MM.1S (cell line): ENCODE results near the gene KIF25.

ENCODE experiments used
- DNase-seq: peaks from one replicate; pipeline ENCODE4 v3.0.0-alpha.2; 2015
- H2AFZ ChIP-seq: fragments of 300-600 bp; sonication (generic); 2 replicates; pipeline ENCODE4 v1.6.0; 2016; ENCODE audit warnings: antibody characterized with exemption, low read length
- H3F3A ChIP-seq: fragments of 300-600 bp; sonication (generic); 2 replicates; pipeline ENCODE4 v1.6.1; 2016; ENCODE audit warnings: mild to moderate bottlenecking, antibody characterized with exemption, low read length, moderate library complexity, mixed read lengths; ENCODE audit not compliant: insufficient read depth
- H3K27ac ChIP-seq: fragments of 300-600 bp; sonication (generic); 2 replicates; pipeline ENCODE4 v1.5.1; 2016; ENCODE audit warnings: mild to moderate bottlenecking, low read length
- H3K27me3 ChIP-seq: fragments of 300-600 bp; sonication (generic); replicated peaks from 2 replicates; pipeline ENCODE4 v1.6.0; 2016; ENCODE audit warnings: low read length; ENCODE audit not compliant: insufficient read depth
- H3K36me3 ChIP-seq: fragments of 300-600 bp; sonication (generic); replicated peaks from 2 replicates; pipeline ENCODE4 v1.6.1; 2016; ENCODE audit warnings: mild to moderate bottlenecking, low read length, mixed read lengths; ENCODE audit not compliant: insufficient read depth
- H3K4me1 ChIP-seq: fragments of 300-600 bp; sonication (generic); 2 replicates; pipeline ENCODE4 v1.6.1; 2016; ENCODE audit warnings: low read length, mixed read lengths
- H3K4me2 ChIP-seq: fragments of 300-600 bp; sonication (generic); 2 replicates; pipeline ENCODE4 v1.6.0; 2016; ENCODE audit warnings: low read depth, low read length
- H3K4me3 ChIP-seq: fragments of 300-600 bp; sonication (generic); 2 replicates; pipeline ENCODE4 v1.5.1; 2016; ENCODE audit warnings: low read length, mixed read lengths
- H3K79me2 ChIP-seq: fragments of 300-600 bp; sonication (generic); 2 replicates; pipeline ENCODE4 v1.6.1; 2016; ENCODE audit warnings: mixed run types, low read length, mixed read lengths
- H3K9ac ChIP-seq: fragments of 300-600 bp; sonication (generic); 2 replicates; pipeline ENCODE4 v1.6.1; 2016; ENCODE audit warnings: low read length, mixed read lengths
- H3K9me2 ChIP-seq: fragments of 300-600 bp; sonication (generic); replicated peaks from 2 replicates; pipeline ENCODE4 v1.6.1; 2016; ENCODE audit warnings: mild to moderate bottlenecking, low read length, mixed read lengths; ENCODE audit not compliant: insufficient read depth
- H3K9me3 ChIP-seq: fragments of 300-600 bp; sonication (generic); replicated peaks from 2 replicates; pipeline ENCODE4 v1.6.1; 2016; ENCODE audit warnings: mild to moderate bottlenecking, low read length, mixed read lengths; ENCODE audit not compliant: insufficient read depth
- H4K20me1 ChIP-seq: fragments of 300-600 bp; sonication (generic); 2 replicates; pipeline ENCODE4 v1.6.1; 2016; ENCODE audit warnings: mild to moderate bottlenecking, low read length, moderate library complexity, mixed read lengths; ENCODE audit not compliant: insufficient read depth
- CTCF ChIP-seq: fragments of 300-600 bp; sonication (generic); IDR thresholded peaks from 2 replicates; pipeline ENCODE4 v1.5.1; 2016; ENCODE audit warnings: antibody characterized with exemption, low read length, mixed read lengths
- EZH2 ChIP-seq: fragments of 300-600 bp; sonication (generic); optimal IDR thresholded peaks from 2 replicates; pipeline ENCODE3; 2017; ENCODE audit warnings: low read depth, mild to moderate bottlenecking, antibody characterized with exemption, low read length, mixed read lengths
- EZH2phosphoT487 ChIP-seq: fragments of 300-600 bp; sonication (generic); IDR thresholded peaks from 2 replicates; pipeline ENCODE4 v1.6.1; 2018; ENCODE audit warnings: antibody characterized with exemption, low read length

Gene KIF25

GRCh38 chr6:168025831-168026710, 28.6 kb downstream of the KIF25 start:
- H4K20me1 ChIP-seq = no peaks in the 10 kb centered on the region
- H3F3A ChIP-seq = no peaks in the 10 kb centered on the region
- TF ChIP-seq EZH2phosphoT487 (no peak), EZH2 (no peak), CTCF (no peak)
- H3K9me3 ChIP-seq = no peaks in the 10 kb centered on the region
- no peaks in the 10 kb centered on the region; the same call in 1 of the 2 replicates for H3K27me3 ChIP-seq
- no peak overlapping the region for H3K4me3 ChIP-seq
- no peaks in the 10 kb centered on the region for H3K79me2 ChIP-seq
- H3K4me2 ChIP-seq = no peak overlapping the region
- H3K9ac ChIP-seq = no peak overlapping the region
- no peak overlapping the region for H3K27ac ChIP-seq
- no peaks in the 10 kb centered on the region for H3K4me1 ChIP-seq
- DNase-seq = peak; percentile 15
- H2AFZ ChIP-seq = no peak overlapping the region
- no peaks in the 10 kb centered on the region for H3K36me3 ChIP-seq
- no peaks in the 10 kb centered on the region for H3K9me2 ChIP-seq

- Histone ChIP-seq H3K36me3 (no peaks in the 10 kb centered on the region), H3F3A (no peaks in the 10 kb centered on the region), H3K79me2 (no peaks in the 10 kb centered on the region), H3K4me3 (no peak overlapping the region), H4K20me1 (no peaks in the 10 kb centered on the region), H3K9ac (no peak overlapping the region), H3K9me3 (no peaks in the 10 kb centered on the region), H3K27ac (no peak overlapping the region), H3K27me3 (no peaks in the 10 kb centered on the region), H3K4me1 (no peaks in the 10 kb centered on the region), H3K4me2 (no peak overlapping the region), H2AFZ (no peak overlapping the region), H3K9me2 (no peaks in the 10 kb centered on the region)
- TF ChIP-seq CTCF (no peak), EZH2phosphoT487 (no peak), EZH2 (no peak)
- DNase-seq = no peak
Measured at GRCh38 chr6:168026925-168027324, 29.5 kb downstream of the KIF25 start.

GRCh38 chr6:168027521-168027920, 30.1 kb downstream of the KIF25 start:
- H3K27me3 ChIP-seq = no peaks in the 10 kb centered on the region
- no peak overlapping the region for H3K4me3 ChIP-seq
- H3K9ac ChIP-seq = no peak overlapping the region
- H3K9me2 ChIP-seq = no peaks in the 10 kb centered on the region
- H3K9me3 ChIP-seq = no peaks in the 10 kb centered on the region
- no peaks in the 10 kb centered on the region for H3K4me1 ChIP-seq
- no peak overlapping the region for H3K27ac ChIP-seq
- H4K20me1 ChIP-seq = no peaks in the 10 kb centered on the region
- no peaks in the 10 kb centered on the region for H3F3A ChIP-seq
- H3K36me3 ChIP-seq = no peaks in the 10 kb centered on the region
- DNase-seq = no peak
- TF ChIP-seq EZH2 = no peak
- TF ChIP-seq CTCF = no peak
- TF ChIP-seq EZH2phosphoT487 = no peak
- no peak overlapping the region for H3K4me2 ChIP-seq
- no peaks in the 10 kb centered on the region for H3K79me2 ChIP-seq
- no peak overlapping the region for H2AFZ ChIP-seq
